Islet of Langerhans (tissue), 1 donor: ENCODE measurements around the gene PIGL.
"Not testable (repeated sequence)": the region's sequence is repeated elsewhere in the genome, so short reads cannot be mapped to it uniquely, and the experiment has no call there.

Source experiments
- FAIRE-seq: peaks from one replicate; lab custom pipeline; 2011; peaks lifted over from hg19 to GRCh38; lab: Jason Lieb, UNC

PIGL gene

DNA sequence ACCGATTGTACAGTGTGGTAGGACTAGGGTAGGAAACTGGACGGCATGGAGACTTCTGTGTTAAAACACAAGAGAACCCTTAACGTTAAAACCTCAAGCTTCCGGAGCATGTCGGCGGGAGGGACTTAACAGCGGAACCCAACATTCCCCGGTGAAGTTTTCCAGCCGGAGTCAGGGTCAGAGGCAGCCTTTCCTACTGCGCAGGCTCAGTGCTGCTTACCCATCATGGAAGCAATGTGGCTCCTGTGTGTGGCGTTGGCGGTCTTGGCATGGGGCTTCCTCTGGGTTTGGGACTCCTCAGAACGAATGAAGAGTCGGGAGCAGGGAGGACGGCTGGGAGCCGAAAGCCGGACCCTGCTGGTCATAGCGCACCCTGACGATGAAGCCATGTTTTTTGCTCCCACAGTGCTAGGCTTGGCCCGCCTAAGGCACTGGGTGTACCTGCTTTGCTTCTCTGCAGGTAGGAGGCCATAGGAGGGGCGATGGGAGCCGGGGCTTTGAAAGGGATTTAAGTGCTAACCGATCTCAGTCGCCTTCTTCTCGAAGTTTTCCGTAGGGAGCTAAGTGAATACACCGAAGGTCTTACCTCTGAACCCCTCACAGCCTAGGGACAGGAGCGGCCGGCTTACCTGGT is at the start of gene PIGL:
TSS of gene PIGL (plus strand) at position 209 of the 634 bp plus-strand sequence. CDS start at position 226, 17 bp downstream.
- no peak for FAIRE-seq

GRCh38 chr17:16171613-16172012 is 45.4 kb upstream of the PIGL start:
- no peak for FAIRE-seq

GRCh38 chr17:16178836-16179235 is 38.2 kb upstream of the PIGL start:
- no peak for FAIRE-seq

- no peak for FAIRE-seq
Observed at GRCh38 chr17:16181581-16181980, 35.4 kb upstream of the PIGL start.

- no peak for FAIRE-seq
Observed at GRCh38 chr17:16187642-16188041, 29.4 kb upstream of the PIGL start.

- no peak for FAIRE-seq
Observed at GRCh38 chr17:16189791-16190348, 27.1 kb upstream of the PIGL start.

DNA sequence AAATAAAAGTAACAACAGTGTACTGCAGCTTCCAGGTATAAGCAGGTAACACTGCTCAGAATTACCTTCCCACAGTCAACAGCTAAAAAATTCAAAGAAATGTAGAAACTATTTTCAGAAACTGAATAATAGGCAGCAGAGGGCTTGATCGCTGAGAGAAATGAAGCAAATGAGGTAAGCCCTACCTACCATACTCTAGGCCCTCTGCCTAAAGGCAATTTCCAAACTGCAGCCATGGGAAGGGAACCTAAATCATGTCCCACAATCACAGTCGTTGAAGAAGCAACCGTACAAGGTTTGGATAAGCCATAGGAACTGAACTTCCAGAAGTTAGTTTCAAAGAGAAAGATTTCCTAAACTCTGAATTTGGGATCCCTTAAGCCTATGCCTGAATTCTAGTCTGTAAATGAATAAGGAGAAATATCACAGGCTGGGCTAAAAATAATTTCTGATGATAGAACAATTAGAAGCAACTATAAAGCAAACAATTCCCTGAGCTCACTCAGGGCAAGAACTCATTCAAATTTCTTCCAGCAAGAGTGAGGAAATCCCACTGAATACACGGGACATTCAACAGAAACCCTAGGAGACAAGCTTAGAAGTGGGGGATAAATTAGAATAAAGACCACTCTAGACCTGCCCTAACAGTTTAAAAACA is 26.2 kb upstream of the PIGL start:
- FAIRE-seq, result no peak

GRCh38 chr17:16191604-16192003 is 25.4 kb upstream of the PIGL start:
- no peak for FAIRE-seq

DNA sequence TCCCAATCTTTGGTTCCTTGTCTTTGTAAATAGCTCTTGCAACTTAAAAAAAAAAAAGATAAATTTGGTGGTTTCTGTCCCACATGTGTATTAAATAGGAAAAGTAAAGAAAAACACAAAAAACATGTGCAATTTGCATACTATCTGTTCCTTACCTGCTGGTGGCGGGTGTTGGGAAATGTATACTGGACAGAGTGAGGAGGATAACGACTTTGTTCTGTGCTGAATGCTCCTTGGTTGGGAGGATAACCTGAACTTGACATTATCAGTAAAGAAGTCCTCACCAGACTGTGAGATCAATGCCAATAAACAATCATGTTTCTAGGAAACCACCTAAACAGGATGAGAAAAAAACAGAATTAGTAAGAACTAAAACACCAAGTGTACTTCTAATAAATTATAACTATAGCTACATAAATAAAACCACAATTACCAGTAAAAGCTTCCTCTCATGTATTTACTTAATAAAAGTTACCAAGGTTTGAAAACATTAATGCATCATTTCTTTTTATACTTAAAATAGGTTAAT is 22.6 kb upstream of the PIGL start:
- FAIRE-seq, result not testable (repeated sequence)

DNA sequence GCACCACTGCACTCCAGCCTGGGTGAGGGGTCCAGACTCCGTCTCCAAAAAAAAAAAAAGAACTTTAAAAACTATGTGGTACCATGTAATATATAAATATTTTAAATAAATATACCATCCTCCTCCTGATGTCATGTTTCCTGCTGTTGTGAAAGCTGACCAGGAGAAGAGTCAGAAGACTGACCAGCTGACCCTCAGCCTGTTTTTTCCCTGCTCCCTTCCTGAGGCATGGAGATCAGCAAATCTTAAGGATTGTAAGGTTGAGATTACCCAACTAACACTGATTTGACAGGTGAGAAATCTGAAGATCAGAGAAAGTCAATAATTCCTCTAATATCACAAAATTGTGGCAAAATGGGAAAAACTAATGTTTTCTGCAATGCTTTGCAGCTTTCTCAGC is 19.7 kb upstream of the PIGL start:
- no peak for FAIRE-seq

DNA sequence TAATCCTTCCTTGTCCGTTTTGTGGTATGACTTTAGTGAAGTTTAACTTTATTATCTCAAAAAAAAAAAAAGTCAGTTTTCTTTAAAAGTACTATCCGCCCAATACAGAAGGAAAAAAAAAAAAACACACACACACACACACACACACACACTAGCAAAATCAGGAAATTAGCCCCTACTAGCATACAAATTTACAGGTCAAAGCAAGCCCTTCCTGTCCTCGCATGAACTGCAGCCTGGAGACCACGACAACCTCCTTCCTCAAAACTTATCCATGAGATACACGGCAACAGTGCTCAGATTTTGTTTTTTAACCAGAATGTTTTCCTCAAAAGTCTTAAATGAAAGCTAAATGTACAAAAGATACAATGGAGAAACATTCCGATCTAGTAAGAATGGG is 17.9 kb upstream of the PIGL start:
- no peak for FAIRE-seq

DNA sequence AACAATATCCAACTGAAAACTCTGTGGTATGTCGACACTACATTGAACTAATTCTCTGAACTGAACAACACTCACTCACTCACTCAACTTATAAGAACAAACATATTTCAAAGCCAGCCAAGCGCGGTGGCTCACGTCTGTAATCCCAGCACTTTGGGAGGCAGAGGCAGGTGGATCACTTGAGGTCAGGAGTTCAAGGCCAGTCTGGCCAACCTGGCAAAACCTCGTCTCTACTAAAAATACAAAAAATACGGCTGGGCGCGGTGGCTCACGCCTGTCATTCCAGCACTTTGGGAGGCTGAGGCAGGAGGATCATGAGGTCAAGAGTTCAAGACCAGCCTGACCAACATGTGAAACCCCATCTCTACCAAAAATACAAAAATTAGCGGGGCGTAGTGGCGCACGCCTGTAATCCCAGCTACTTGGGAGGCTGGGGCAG is 15.3 kb upstream of the PIGL start:
- FAIRE-seq, result not testable (repeated sequence)

DNA sequence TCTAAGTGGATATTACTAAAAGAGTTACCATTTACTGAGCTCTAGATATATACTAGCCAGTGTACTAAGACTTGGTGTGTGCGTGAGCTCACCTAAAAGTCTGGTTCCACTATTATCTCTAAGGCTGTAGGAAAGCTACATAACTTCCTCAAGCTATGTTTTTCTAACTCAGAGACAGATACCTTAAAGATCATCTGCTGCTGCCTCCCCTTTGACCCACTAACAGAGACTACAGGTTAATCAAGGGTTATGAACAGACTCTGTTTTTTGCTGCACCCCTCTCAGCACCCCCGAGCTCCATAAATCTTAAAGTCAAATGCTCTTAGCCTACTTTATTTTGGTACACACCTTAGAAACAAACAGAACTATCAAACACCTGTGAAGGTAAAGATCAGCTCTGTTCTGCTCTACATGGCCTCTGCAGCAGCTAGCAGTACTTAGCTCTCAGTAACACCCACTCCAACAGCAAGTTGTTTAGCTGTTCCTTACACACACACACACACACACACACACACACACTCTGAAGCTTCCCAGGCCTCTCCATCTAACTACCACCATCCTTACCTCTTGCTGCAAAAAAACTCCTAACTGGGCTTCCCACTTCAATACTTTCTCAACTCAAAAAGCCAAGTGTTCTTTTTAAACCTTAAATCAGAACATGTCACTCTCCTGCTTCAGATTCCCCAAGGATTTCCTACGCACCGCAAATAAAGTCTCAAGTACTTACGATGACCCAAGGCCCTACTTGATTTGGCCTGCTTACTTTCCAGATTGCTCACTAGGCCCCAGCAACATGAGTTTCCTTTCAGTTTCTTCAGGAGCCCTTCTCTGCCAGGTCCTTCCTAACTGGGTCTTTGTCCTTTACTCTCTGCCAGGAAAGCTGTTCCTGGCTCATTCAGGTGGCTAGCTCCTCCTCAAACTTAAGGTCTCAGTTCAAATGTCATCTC is 14.2 kb upstream of the PIGL start:
- FAIRE-seq, result not testable (repeated sequence)

DNA sequence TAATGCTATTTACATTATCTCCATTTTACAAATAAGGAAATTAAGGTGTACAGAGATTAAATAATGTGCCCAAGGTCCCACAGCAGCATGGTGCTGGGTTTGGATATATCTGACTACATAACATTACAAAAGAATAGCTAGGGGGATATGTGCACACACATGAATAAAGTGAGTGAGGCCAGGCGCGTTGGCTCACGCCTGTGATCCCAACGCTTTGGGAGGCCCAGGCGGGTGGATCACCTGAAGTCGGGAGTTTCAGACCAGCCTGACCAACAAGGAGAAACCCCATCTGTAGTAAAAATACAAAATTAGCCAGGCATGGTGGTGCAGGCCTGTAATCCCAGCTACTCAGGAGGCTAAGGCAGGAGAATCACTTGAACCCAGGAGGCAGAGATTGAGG is 12.2 kb upstream of the PIGL start:
- FAIRE-seq, result not testable (repeated sequence)

GRCh38 chr17:16211590-16211989 is 5.4 kb upstream of the PIGL start:
- no peak for FAIRE-seq

DNA sequence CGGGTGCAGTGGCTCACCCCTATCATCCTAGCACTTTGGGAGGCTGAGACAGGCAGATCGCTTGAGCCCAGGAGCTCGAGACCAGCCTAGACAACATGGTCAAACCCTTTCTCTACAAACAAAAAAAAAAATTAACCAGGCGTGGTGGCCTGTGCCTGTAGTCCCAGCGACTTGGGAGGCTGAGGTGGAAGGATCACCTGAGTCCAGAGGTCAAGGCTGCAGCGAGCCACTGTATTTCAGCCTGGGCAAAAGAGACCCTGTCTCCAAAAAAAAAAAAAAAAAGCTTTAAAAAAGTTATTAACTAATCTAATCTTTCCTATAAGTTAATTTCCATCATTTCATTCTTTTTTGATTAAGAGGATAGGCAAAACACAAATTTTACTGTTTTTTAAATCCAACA is 4.2 kb upstream of the PIGL start:
- no peak for FAIRE-seq

- no peak for FAIRE-seq
Observed at GRCh38 chr17:16214190-16215001, 2.6 kb upstream of the PIGL start.

GRCh38 chr17:16215002-16215272 is 2.1 kb upstream of the PIGL start:
- no peak for FAIRE-seq

DNA sequence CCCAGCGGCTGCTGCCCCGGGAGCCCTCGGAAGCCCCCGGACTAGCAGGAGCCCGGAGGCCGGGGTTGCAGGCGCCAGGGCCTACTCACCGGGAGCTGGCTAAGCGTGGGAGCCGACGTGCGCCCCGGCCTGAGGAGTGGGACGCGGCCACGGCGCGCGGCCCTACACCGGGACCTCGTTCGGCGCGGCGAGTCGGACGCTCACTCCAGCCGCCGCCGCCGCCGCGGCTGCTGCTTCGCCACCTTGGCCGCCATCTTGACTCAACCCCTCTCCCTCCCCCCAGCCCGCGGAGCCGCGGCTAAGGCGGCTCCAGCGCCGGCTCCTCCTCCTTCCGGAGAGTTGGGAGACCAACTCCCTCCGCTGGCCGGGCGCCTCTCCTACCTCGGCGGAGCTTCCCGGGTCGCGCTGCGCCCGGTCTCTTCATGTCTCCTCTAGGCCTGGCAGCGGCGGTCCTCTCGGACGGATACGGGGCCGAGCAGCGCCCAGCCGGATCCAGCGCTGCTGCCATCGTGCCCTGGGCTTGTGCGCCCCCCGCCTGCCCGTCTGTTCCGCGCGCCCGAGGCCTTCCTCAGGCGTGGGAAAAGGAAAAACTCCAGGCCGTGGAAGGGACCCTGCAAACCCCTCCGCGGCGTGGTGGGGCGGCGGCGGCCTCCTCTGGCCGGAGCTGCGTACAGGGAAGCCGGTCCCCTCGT is 1.6 kb upstream of the PIGL start, which contains the start of gene NCOR1:
TSS of gene NCOR1 (minus strand) at position 262 of the 692 bp plus-strand sequence. CDS start 20,965 bp downstream, outside the sequence.
- no peak for FAIRE-seq

DNA sequence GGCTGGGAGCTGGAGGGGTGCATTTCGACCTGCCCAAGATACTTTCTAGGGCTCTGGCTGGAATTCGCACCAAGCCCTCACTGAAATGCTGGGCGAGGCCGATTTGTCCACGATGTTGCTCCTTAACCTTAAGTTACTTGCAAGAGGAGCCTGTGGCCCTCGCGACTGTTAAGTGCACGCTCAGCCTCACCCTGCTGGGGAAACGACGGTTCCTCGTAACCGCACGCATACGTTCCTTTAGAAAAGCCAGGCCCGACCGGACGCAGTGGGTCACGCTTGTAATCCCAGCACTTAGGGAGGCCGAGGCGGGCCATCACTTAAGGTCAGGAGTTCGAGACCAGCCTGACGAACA is 1.1 kb upstream of the PIGL start:
- no peak for FAIRE-seq
